Measurements from ENCODE around the gene HTT. TPM values are rescaled to one million over a fixed set of nuclear protein-coding genes. Genes with fewer than 3 reads are reported as not detected.

HTT gene
- total RNA-seq, 1 donor from 2014 or later: 65.2 TPM

DNA sequence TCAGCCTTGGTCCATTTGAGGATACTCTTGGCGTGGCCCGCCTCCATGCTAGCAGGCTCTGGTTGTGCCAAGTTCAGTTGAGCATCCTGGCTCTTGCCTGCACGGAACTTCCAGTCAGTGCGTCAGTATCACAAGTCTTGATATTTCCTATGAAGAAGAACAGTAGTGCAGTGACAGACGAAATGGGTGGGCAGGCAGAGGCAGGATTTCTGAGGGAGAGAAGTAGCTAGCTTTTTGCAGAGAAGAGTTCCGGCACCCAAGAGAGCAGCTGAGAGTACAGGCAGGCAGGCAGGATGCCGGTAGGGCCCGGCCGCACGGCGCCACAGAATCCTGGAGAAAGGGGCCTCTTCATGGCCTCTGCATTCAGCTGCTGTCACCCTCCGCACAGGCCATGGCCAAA lies 118.3 kb downstream of the HTT start:
- Histone ChIP-seq H3K4me3 (ENCODE audit: insufficient read depth, low read depth, low read length) (no peak overlapping the region), H3K4me2 (ENCODE audit: low read length) (no peak overlapping the region), H2AFZ (ENCODE audit: low read depth, low read length) (no peak overlapping the region), H3K9me3 (ENCODE audit: insufficient read depth, low read depth, low read length) (no peaks in the 10 kb centered on the region), H4K20me1 (ENCODE audit: insufficient read depth, low read length) (peaks cover 28% of the 10 kb centered on the region), H3K27me3 (ENCODE audit: insufficient read depth, low read length) (no peaks in the 10 kb centered on the region), H3K36me3 (ENCODE audit: insufficient read depth, low read length) (peaks cover 25% of the 10 kb centered on the region), H3K79me2 (ENCODE audit: insufficient read depth, low read length) (no peaks in the 10 kb centered on the region), H3K4me1 (ENCODE audit: insufficient read depth, low read length) (no peaks in the 10 kb centered on the region), H3K9ac (ENCODE audit: low read length) (no peak overlapping the region), H3K27ac (ENCODE audit: low read depth, low read length) (no peak overlapping the region)
- Mint-ChIP-seq H3K4me3 (ENCODE audit: unreplicated experiment) (no peak overlapping the region), H3K4me1 (ENCODE audit: low read depth, unreplicated experiment) (peaks cover 6% of the 10 kb centered on the region), H3K36me3 (ENCODE audit: low read depth, unreplicated experiment) (peaks cover 25% of the 10 kb centered on the region), H3K27me3 (ENCODE audit: low read depth, unreplicated experiment) (no peaks in the 10 kb centered on the region), H3K9me3 (ENCODE audit: unreplicated experiment) (no peaks in the 10 kb centered on the region), H3K27ac (ENCODE audit: unreplicated experiment) (peak overlapping the region; percentile 64)
- FAIRE-seq: no peak
- TF ChIP-seq, protein P1, sequence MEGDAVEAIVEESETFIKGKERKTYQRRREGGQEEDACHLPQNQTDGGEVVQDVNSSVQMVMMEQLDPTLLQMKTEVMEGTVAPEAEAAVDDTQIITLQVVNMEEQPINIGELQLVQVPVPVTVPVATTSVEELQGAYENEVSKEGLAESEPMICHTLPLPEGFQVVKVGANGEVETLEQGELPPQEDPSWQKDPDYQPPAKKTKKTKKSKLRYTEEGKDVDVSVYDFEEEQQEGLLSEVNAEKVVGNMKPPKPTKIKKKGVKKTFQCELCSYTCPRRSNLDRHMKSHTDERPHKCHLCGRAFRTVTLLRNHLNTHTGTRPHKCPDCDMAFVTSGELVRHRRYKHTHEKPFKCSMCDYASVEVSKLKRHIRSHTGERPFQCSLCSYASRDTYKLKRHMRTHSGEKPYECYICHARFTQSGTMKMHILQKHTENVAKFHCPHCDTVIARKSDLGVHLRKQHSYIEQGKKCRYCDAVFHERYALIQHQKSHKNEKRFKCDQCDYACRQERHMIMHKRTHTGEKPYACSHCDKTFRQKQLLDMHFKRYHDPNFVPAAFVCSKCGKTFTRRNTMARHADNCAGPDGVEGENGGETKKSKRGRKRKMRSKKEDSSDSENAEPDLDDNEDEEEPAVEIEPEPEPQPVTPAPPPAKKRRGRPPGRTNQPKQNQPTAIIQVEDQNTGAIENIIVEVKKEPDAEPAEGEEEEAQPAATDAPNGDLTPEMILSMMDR (IDR thresholded peaks at IDR 0.05; ENCODE audit: insufficient read depth, low read depth, low read length): no peak
- TF ChIP-seq EZH2 (IDR thresholded peaks at IDR 0.05; ENCODE audit: insufficient read depth, low read length): no peak
- no peak for DNase-seq (ENCODE audit: low read depth)

DNA sequence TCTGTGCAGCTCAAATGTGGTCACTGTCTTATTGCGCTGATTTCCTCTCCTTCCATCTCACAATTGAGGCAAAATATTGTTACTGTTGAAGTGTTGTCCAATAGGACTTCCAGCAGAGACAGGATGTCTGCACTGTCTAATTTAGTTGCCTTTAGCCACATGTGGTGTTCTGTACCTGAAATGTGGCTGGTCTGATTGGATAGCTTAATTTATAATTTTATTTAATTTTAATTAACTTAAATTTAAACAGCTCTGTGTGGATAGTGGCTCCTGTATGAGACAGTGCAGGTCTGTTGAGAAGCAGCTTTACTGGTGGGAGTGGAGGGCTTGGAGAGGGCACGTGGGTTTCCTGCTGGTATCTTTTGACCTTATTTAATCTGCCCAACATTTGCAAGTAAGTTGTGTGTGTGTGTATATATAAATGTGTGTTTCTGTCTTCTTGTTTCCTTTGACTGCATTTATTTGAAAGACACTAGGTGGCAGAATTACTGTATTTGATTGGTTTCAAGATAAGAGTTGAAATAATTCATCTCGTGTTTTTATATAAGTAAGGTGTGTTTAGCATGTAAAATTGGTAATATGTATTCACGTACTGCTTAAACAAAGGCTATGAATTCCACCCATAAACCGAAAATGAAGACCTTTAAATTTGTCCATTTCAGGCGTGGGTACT lies 119.2 kb downstream of the HTT start:
- Mint-ChIP-seq H3K27ac (ENCODE audit: unreplicated experiment) (no peak overlapping the region), H3K4me3 (ENCODE audit: unreplicated experiment) (no peak overlapping the region), H3K4me1 (ENCODE audit: low read depth, unreplicated experiment) (peaks cover 6% of the 10 kb centered on the region), H3K36me3 (ENCODE audit: low read depth, unreplicated experiment) (peaks cover 28% of the 10 kb centered on the region), H3K27me3 (ENCODE audit: low read depth, unreplicated experiment) (no peaks in the 10 kb centered on the region), H3K9me3 (ENCODE audit: unreplicated experiment) (no peaks in the 10 kb centered on the region)
- Histone ChIP-seq H3K4me1 (ENCODE audit: insufficient read depth, low read length) (no peaks in the 10 kb centered on the region), H3K79me2 (ENCODE audit: insufficient read depth, low read length) (no peaks in the 10 kb centered on the region), H3K36me3 (ENCODE audit: insufficient read depth, low read length) (peaks cover 16% of the 10 kb centered on the region), H3K9ac (ENCODE audit: low read length) (no peak overlapping the region), H2AFZ (ENCODE audit: low read depth, low read length) (no peak overlapping the region), H3K4me2 (ENCODE audit: low read length) (no peak overlapping the region), H3K4me3 (ENCODE audit: insufficient read depth, low read depth, low read length) (no peak overlapping the region), H3K27me3 (ENCODE audit: insufficient read depth, low read length) (no peaks in the 10 kb centered on the region), H4K20me1 (ENCODE audit: insufficient read depth, low read length) (peaks cover 27% of the 10 kb centered on the region), H3K27ac (ENCODE audit: low read depth, low read length) (no peak overlapping the region), H3K9me3 (ENCODE audit: insufficient read depth, low read depth, low read length) (no peaks in the 10 kb centered on the region)
- peak; percentile 5 for FAIRE-seq
- TF ChIP-seq EZH2 (IDR thresholded peaks at IDR 0.05; ENCODE audit: insufficient read depth, low read length): no peak
- TF ChIP-seq, protein P1 (IDR thresholded peaks at IDR 0.05; ENCODE audit: insufficient read depth, low read depth, low read length): no peak
- no peak for DNase-seq (ENCODE audit: low read depth)

DNA sequence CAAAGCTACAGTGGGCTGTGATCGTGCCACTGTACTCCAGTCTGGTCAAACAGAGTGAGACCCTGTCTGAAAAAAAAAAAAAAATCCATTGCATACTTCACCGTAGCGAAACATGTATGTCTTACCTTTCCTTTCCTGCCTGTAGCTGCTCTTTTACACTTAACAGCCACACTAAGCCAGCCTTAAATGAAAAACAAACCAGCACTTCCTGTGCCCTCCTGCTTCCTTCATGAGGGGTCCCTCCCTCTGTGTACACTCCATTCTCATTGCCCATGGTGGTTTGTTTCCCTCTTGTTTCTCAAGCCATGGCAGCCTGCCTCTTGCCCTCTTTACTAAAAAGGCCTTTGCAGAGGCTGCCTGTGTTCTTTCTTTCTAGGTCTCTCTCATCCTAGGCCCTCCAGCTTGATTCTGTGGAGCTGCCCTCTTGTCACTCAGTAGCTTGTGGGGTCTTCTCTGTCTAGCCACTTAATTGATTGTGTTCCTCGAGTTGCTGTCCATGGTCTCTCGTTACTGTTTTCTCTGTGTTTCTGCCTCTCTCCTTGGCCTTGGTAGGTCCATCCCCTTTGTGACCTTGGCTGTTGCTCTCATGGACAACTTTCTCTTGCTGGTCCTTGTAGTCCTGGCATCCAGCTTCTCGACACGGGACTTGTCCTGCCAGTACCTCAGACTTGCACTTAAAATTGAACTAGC lies 122.3 kb downstream of the HTT start:
- no peak overlapping the region for H3K4me3 Mint-ChIP-seq (ENCODE audit: unreplicated experiment)
- no peaks in the 10 kb centered on the region for H3K79me2 ChIP-seq (ENCODE audit: insufficient read depth, low read length)
- TF ChIP-seq, protein P1 (IDR thresholded peaks at IDR 0.05; ENCODE audit: insufficient read depth, low read depth, low read length): no peak
- no peak for TF ChIP-seq EZH2 (IDR thresholded peaks at IDR 0.05; ENCODE audit: insufficient read depth, low read length)
- peaks cover 4% of the 10 kb centered on the region for H3K4me1 ChIP-seq (ENCODE audit: insufficient read depth, low read length)
- H3K9me3 Mint-ChIP-seq (ENCODE audit: unreplicated experiment): no peaks in the 10 kb centered on the region
- peaks cover 33% of the 10 kb centered on the region for H4K20me1 ChIP-seq (ENCODE audit: insufficient read depth, low read length)
- FAIRE-seq (no peak), DNase-seq (ENCODE audit: low read depth) (no peak)
- H3K27me3 ChIP-seq (ENCODE audit: insufficient read depth, low read length): no peaks in the 10 kb centered on the region
- H3K27ac ChIP-seq (ENCODE audit: low read depth, low read length): no peak overlapping the region
- no peaks in the 10 kb centered on the region for H3K9me3 ChIP-seq (ENCODE audit: insufficient read depth, low read depth, low read length)
- no peak overlapping the region for H3K9ac ChIP-seq (ENCODE audit: low read length)
- peaks cover 6% of the 10 kb centered on the region for H3K4me1 Mint-ChIP-seq (ENCODE audit: low read depth, unreplicated experiment)
- no peak overlapping the region for H3K4me3 ChIP-seq (ENCODE audit: insufficient read depth, low read depth, low read length)
- peaks cover 11% of the 10 kb centered on the region for H3K36me3 Mint-ChIP-seq (ENCODE audit: low read depth, unreplicated experiment)
- no peak overlapping the region for H3K4me2 ChIP-seq (ENCODE audit: low read length)
- no peaks in the 10 kb centered on the region for H3K27me3 Mint-ChIP-seq (ENCODE audit: low read depth, unreplicated experiment)
- H2AFZ ChIP-seq (ENCODE audit: low read depth, low read length): no peak overlapping the region
- H3K27ac Mint-ChIP-seq (ENCODE audit: unreplicated experiment): no peak overlapping the region
- peaks cover 19% of the 10 kb centered on the region for H3K36me3 ChIP-seq (ENCODE audit: insufficient read depth, low read length)

Measured in astrocyte (in vitro differentiated cells and primary cell).